HepG2 (cell line): Measurements from ENCODE around the gene KREMEN1. TPM values are rescaled to one million over a fixed set of nuclear protein-coding genes. Genes with fewer than 3 reads are reported as not detected.

Source experiments
- AHDC1 ChIP-seq: sonication (generic); formaldehyde crosslinking; IDR thresholded peaks from 2 replicates; pipeline ENCODE4 v1.5.1; 2020; ENCODE audit warnings: mild to moderate bottlenecking, missing genetic modification reagents, borderline replicate concordance
- ELF3 ChIP-seq: IDR thresholded peaks from 2 replicates; pipeline ENCODE4 v1.6.1; 2016; ENCODE audit warnings: missing genetic modification reagents, missing compliant biosample characterization
- JARID2 ChIP-seq: sonication (generic); formaldehyde crosslinking; IDR thresholded peaks from 2 replicates; pipeline ENCODE4 v1.8.1; 2023; ENCODE audit warnings: missing genetic modification reagents, inconsistent platforms; ENCODE audit not compliant: insufficient replicate concordance
- MAZ ChIP-seq, 2 experiments: sonication (generic) in 1 of 2; formaldehyde crosslinking in 1 of 2; IDR thresholded peaks; 2 replicates each; pipeline versions ENCODE4 v1.5.0 to v1.6.1; 2012 to 2020; ENCODE audit warnings: low read depth in 2 of 2, mild to moderate bottlenecking in 2 of 2, borderline replicate concordance in 1 of 2, improper control_type of control experiment in 1 of 2, low read length in 1 of 2, missing genetic modification reagents in 1 of 2, moderate library complexity in 1 of 2
- MLX ChIP-seq: IDR thresholded peaks from 2 replicates; pipeline ENCODE4 v1.6.1; 2016
- NCOR1 ChIP-seq: fragments of 200-600 bp; sonication (generic); IDR thresholded peaks from 2 replicates; pipeline ENCODE4 v1.7.0; 2017; ENCODE audit warnings: antibody characterized with exemption, low read length, borderline replicate concordance
- PATZ1 ChIP-seq: sonication (generic); formaldehyde crosslinking; IDR thresholded peaks from 2 replicates; pipeline ENCODE4 v1.4.0; 2020; ENCODE audit warnings: missing genetic modification reagents
- RARA ChIP-seq: IDR thresholded peaks from 2 replicates; pipeline ENCODE4 v1.6.1; 2016; ENCODE audit warnings: missing genetic modification reagents, missing compliant biosample characterization
- REXO4 ChIP-seq: sonication (generic); formaldehyde crosslinking; IDR thresholded peaks from 2 replicates; pipeline ENCODE4 v1.8.0; 2022; ENCODE audit warnings: missing genetic modification reagents, mild to moderate bottlenecking, borderline replicate concordance
- SRSF4 ChIP-seq: fragments of 200-400 bp; formaldehyde crosslinking; IDR thresholded peaks from one replicate; pipeline ENCODE4 v1.6.1; 2018; ENCODE audit warnings: mild to moderate bottlenecking, low read depth, low read length, moderate library complexity; ENCODE audit not compliant: poor library complexity, severe bottlenecking
- SRY ChIP-seq: sonication (generic); formaldehyde crosslinking; IDR thresholded peaks from 2 replicates; pipeline ENCODE4 v1.8.0; 2022; ENCODE audit warnings: mild to moderate bottlenecking, missing genetic modification reagents
- THAP7 ChIP-seq: sonication (generic); formaldehyde crosslinking; IDR thresholded peaks from 2 replicates; pipeline ENCODE4 v1.8.1; 2023; ENCODE audit warnings: mild to moderate bottlenecking, missing genetic modification reagents
- ZNF326 ChIP-seq: sonication (generic); formaldehyde crosslinking; IDR thresholded peaks from 2 replicates; pipeline ENCODE4 v1.4.0; 2020; ENCODE audit warnings: missing genetic modification reagents, borderline replicate concordance
- ZNF382 ChIP-seq: sonication (generic); formaldehyde crosslinking; IDR thresholded peaks from 2 replicates; pipeline ENCODE4 v1.5.0; 2020; ENCODE audit warnings: missing genetic modification reagents, mild to moderate bottlenecking, borderline replicate concordance
- ZNF749 ChIP-seq: sonication (generic); formaldehyde crosslinking; IDR thresholded peaks from 2 replicates; pipeline ENCODE4 v1.8.0; 2022; ENCODE audit warnings: mild to moderate bottlenecking, missing genetic modification reagents, moderate library complexity, borderline replicate concordance
- ZNF784 ChIP-seq: sonication (generic); formaldehyde crosslinking; IDR thresholded peaks from 2 replicates; pipeline ENCODE4 v1.5.1; 2020; ENCODE audit warnings: missing genetic modification reagents, mild to moderate bottlenecking, borderline replicate concordance
- polyA plus RNA-seq, 8 experiments: library from polyadenylated mRNA; depleted of rRNA in 3 of 8; stranded (reverse) in 7 of 8; unstranded in 1 of 8; fragments of >200 nt; fragmentation: Illumina TruSeq in 4 of 8; extraction: Trizol in 4 of 8; gene quantifications; 2 replicates each; pipeline versions ENCODE4 v1.2.1 to v1.2.3, GENCODE V29; 2011 to 2016; ENCODE audit warnings: low read depth in 4 of 8, missing spikeins in 1 of 8, mixed read lengths in 1 of 8; ENCODE audit not compliant: insufficient read depth in 1 of 8
- total RNA-seq, 5 experiments: library from RNA; depleted of rRNA; stranded (reverse); fragments of >200 nt; fragmentation: Illumina TruSeq; extraction: Trizol; gene quantifications; 2 replicates each; pipeline ENCODE4 v1.2.3, GENCODE V29; 2016; ENCODE audit warnings: low read depth in 1 of 5

Gene KREMEN1
- total and polyA plus RNA-seq, 2 of the 13 experiments (the other 11 are each of a cell fraction or from before 2014, with no cell fraction given): 9.8 to 13.8 TPM

GRCh38 chr22:29030618-29031226, 42.1 kb upstream of the KREMEN1 start (continued):
- TF ChIP-seq ZNF784 (CRISPR knock-in tag) (peak; percentile 83; the same call in 1 of the 2 replicates), JARID2 (CRISPR knock-in tag) (no peak), SRSF4 (no peak), ELF3 (CRISPR knock-in tag) (peak; percentile 67), AHDC1 (CRISPR knock-in tag) (peak; percentile 84), PATZ1 (peak; percentile 98), SRY (CRISPR knock-in tag) (no peak), RARA (CRISPR knock-in tag) (peak; percentile 93), REXO4 (CRISPR knock-in tag) (no peak), MAZ (IDR thresholded peaks at IDR 0.05; ENCODE audit: borderline replicate concordance, low read depth, low read length) (peak; percentile 90; the same call in 1 of the 2 replicates), MAZ (CRISPR knock-in tag; IDR thresholded peaks at IDR 0.05; ENCODE audit: low read depth) (peak; percentile 96), THAP7 (CRISPR knock-in tag) (no peak), ZNF326 (CRISPR knock-in tag) (no peak), ZNF382 (CRISPR knock-in tag) (no peak), ZNF749 (CRISPR knock-in tag) (no peak), NCOR1 (peak; percentile 77; the same call in 1 of the 2 replicates), MLX (CRISPR knock-in tag) (peak; percentile 30; the same call in 1 of the 2 replicates)
